SH-SY5Y (cell line): ENCODE results near the gene ANGPTL1.

ENCODE experiments used
- GATA2 ChIP-seq: IDR thresholded peaks from 2 replicates; pipeline ENCODE4 v1.6.1; 2011; ENCODE audit warnings: mild to moderate bottlenecking, low read depth, low read length
- GATA3 ChIP-seq: IDR thresholded peaks from 2 replicates; pipeline ENCODE4 v1.6.1; 2011; ENCODE audit warnings: low read depth, mild to moderate bottlenecking, low read length, moderate library complexity

ANGPTL1 gene

DNA sequence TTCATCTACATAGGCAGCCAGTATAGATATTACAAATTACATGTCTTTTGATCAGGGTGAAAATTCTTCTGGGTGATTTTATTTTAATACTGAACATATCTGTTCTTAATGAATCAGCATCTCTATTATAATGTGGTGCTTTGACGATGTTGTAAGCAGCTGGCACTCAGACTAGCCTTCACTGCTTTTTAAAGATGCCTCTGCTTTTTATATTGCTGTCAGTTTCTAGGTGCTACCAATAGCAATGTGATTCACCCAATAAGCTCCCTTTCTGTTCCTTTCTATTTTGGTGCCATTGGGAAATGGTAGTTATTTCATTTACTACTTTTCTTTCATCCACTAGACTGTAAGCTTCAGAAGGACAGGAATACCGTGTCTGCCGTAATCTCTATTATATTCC, 11.1 kb upstream of the ANGPTL1 start:
- TF ChIP-seq GATA2 (no peak), GATA3 (no peak)

DNA sequence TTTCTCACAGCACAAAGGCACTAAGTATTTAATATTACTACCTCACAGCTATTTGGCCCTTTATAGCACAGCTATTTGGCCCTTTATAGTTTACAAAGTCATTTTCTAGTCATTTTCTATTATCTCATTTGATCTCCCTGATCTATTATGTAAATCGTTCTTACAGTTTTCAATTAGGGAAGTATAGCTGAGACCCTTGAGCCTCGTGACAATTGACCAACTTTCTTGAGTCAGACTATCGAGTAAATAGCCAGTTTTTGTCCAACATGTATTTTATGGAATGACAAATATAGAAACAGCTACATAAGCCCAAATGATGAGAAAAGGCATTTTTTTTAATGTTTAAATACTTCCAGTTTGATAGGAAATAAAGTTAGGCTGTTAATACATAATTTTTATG, 7.0 kb upstream of the ANGPTL1 start:
- TF ChIP-seq GATA3, result no peak
- no peak for TF ChIP-seq GATA2

DNA sequence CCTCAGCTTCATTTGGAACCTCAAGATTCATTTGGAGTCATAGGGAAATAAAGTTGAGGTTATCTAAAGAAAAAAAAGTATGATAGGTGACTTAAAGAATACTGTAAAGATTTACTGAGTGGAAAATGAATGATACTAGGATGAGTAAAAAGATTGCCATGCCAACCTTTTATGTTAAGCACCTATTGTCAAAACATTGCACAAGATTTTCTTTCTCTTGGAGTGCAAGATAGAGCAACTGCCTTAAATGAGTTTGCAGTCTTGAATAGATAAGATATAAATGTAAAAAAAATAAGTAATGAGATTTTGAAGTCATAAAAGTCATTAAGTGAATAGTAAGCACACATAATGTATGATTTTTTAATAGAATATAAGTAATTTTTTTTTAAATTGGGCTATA, 5.1 kb upstream of the ANGPTL1 start:
- TF ChIP-seq GATA3 (no peak), GATA2 (no peak)

DNA sequence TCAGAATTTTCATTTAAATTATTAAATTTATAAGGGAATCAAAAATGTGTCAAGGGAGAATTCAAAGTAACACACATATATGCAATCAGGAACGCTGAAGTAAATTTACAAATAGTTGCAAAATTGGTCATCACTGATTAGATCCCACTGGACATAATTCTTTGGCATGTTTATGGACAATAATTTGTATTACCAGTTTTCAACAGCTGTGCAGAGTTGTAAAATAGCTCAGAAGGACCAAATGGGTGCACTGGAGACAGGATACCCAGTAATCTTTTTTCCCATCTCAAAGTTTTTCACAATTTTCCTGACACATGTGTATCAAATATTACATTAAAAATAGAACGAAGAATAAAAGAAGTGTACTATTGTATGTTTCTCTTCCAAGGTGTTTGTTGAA, 4.1 kb upstream of the ANGPTL1 start:
- no peak for TF ChIP-seq GATA2
- no peak for TF ChIP-seq GATA3

DNA sequence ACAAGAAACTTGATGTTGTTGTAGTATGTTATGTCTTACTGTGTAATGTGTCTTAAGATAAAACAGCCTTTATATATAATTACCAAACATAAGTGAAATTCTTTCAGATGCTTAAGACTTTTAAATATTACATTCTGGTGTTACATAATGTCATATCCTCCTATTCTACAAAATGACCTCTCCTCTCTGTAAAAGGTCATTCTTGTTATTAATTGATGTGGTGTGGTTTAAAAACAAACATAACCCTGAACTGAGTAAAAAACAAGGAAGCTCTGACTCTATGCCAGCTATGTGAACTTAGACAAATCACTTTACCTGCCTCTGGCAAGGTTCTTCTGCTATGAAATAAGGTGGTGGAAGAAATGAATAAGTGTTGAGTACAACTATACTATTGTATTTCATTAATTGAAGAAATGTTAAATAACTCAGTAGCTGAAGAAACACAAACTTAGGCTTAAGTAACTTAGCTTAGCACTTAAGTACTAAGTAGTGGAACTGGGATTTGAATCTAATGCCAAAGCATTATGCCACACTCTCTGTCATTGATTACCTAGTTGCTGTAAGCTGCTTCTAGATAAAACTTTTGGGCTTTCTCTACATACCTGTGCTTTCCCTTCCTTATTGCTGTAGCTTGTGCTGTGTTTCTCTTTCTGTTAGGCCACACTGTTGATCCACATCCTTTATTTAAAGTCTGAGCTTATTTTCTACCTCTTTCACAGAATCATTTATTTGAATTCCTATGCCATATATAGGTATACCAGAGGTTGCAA, 859 bp upstream of the ANGPTL1 start:
- TF ChIP-seq GATA3 (no peak), GATA2 (no peak)

DNA sequence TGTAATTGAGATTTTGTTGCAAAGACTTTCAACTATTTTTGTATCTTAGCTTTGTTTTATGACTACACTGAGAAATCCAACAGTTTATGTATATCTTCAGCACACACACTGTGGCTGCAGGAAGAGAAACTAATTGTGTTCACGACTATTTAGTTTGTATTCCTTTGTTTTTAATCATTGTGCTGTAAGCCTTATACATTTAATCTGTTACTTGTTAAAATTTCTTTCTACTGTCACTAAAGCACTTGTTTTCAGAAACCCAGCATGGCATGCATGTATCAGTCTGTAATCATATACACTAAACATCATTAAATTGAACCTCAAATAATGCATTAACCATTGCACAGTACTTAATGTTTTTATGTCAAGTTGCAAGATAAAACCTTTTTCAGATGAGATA, 656 bp downstream of the ANGPTL1 start:
- no peak for TF ChIP-seq GATA3

DNA sequence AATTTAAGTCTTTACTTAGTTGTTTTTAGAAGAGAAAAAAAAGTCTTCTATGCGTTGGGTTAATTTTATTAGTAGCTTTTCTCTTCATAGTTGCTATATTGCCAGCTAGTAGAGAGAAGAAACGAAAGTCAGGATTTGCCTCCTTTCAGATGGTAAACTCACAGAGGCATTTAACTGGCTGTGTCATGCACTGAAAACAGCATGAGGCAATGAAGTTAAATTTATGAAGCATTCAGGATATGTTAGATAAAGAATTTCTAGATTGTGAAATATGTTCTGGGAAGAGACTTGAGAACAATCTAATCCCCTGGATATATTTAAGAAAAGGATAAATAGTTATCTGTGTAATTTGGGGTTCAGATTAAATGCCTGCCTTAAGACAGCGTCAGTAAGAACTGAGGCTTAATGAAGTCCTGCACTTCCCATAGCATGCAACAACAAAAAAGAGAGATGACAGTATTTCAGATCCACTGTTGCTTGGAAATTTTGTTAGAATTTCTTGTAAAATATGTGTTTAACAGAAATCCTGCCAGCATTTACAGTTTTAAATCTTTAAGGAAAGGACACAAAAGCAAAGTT, 1.7 kb downstream of the ANGPTL1 start:
- no peak for TF ChIP-seq GATA3
- TF ChIP-seq GATA2, result no peak

DNA sequence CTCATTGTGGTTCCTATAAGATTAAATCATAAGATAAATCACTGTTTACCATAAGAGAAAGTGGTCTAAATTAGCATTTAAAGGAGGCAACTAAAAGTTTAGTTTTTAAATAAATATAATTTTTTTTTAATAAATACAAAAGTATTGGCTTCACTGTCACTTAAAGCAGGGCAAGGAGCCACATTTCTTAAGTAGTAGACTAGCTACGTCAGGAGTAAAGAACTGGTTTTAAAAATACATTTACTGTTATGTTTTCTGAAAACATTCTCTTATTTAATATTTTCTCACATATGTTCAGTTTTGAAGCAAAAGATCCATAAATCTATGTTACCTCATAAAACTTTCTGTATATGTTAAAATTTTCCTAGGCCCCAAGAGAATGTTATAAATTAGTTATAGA, 2.2 kb downstream of the ANGPTL1 start:
- TF ChIP-seq GATA2, result no peak
- TF ChIP-seq GATA3, result no peak

DNA sequence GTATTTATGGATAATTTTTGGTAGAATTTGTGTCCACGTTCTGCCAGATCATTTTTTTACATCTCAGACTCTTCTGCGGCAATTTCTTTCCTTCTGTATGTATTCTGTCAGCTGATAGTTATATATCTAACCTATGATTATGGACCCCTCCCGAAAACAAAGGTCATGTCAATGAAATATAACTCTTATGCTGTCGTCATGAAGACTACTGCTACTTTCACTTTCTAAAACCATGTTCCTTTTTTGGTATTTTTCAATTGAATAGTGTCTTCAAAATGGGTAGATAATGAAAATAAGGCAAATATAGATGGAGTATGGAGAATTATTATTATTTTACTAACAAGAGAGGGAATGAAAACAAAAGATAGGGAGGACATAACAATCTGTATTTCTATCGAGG, 3.2 kb downstream of the ANGPTL1 start:
- TF ChIP-seq GATA3 (no peak), GATA2 (no peak)

DNA sequence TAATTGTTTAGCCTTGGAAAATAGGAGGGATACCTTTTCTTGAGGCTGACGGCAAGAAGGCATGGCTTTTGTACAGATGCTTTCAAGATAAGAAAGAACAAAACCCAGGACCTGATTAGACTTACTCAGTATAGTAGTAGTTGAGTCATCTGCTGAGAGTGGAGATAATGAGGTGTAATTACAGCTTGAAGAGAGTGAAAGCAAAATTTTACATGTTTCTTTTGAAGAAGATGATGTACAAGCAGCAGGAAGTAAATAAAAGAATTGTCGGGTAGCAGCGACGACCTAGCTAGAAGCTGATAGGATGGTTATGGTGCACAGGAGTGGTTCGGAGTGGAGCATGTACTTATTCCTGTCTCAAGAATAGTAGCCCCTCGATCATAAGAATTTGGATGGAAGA, 6.6 kb downstream of the ANGPTL1 start:
- TF ChIP-seq GATA2, result no peak
- no peak for TF ChIP-seq GATA3

DNA sequence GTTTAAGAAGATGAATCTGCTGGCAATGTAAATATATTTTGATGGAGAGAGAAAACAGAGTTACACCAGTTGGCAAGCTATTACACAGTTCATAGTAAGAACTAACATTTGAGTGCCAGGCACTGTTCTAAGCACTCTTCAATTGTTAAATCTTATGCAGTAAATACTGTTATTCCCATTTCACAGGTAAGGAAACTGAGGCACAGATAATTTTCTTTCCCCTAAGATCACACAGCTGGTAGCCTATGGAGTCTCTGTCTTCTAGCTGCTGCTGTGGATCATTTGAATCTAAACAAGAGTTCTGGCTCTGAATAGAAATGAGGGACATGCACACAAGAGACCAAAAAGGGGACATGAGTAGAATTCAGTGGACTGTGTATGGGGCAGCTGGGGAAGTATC, 8.0 kb downstream of the ANGPTL1 start:
- no peak for TF ChIP-seq GATA3
- no peak for TF ChIP-seq GATA2

DNA sequence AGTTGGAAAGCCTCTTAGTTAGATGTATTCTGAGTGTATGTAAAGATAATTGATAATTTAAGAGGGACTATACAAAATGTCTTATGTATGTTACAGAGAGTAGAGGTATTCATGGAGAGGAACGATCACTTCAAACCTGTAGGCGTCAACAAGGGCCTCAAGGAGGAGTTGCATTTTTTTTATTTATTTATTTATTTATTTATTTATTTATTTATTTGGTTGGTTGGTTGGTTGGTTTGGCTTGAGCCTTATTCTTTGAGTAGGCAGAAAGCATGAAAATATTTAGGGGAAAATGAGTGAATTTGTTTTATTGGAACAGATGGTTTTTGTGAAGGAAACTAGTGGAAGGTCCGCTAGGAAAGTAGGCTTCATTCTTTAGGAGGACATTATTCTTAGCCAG, 8.5 kb downstream of the ANGPTL1 start:
- TF ChIP-seq GATA3 (no peak), GATA2 (no peak)

DNA sequence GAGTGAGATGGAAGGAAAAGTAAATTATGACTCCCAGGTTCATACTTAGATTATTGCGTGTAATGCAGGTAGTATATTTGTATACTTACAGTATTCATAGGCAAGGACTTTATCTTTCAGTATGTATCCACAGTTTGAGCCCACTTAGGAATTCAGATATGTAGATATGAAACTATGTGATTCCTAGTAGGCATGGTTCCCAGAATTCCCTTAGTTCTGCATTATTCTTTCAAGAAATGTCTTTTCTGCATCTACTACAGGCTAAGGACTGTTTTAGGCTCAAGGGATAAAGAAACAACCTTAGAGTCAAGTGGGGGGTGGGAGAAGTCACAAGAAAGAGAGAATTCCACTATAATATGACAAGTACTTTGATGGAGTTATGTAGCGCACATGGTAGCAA, 13.8 kb downstream of the ANGPTL1 start:
- TF ChIP-seq GATA2 (no peak), GATA3 (no peak)

DNA sequence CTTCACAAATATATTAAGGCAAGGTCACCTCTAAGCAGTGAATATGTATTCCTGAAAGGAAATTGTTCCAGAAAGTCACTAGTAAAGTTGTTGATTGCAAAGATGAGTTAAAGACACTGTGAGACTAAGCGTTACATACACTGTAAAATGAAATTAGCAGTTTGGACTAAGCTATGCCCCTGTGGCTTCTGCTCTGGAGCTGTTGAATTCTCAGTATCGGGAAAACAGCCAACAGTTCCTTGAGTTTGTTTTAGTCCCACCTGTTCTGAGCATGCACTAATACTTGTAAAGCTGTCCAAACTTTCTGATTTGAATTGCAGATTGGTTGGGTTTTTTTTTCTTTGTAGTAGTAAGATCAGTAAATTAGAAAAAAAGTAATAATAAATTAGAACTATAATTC, 21.0 kb downstream of the ANGPTL1 start:
- no peak for TF ChIP-seq GATA2
- no peak for TF ChIP-seq GATA3

DNA sequence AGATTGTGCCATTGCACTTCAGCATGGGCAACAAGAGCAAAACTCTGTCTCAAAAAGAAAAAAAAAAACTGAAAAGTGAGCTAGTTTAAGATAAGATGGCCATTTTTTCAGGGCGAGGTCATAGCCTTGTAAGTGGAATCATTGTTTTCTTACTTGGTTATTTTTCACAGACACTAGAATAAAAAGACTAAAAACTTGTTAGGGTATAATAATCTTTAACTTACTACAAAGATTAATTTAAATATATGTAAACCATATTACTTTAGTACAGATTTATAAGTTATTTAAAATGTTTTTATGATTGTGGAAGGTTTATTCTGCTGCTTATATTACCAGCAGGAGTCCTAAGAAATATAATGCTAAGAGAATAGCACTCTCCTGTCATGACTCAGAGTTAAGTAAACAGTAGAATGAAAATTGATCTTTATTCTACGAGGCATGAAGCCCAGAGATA, 23.5 kb downstream of the ANGPTL1 start:
- TF ChIP-seq GATA3 (no peak), GATA2 (no peak)

DNA sequence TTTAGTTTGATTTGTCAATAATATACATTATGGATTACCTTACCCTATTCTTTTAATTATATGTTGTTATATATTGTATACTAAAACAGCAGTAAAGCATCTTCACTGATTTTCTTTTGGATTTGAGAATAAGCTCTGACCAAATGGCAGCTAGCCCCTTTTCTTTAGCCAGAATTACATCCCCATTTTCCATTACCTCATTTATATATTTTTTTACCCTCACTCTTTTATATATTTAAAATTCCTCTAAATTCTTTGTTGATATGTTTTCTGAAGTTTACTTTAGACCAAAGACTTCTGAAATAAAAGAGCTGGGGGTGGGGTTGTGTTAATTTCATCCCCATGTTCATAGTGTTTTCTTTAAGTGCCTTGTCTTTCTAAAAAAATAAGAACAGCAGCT, 24.6 kb downstream of the ANGPTL1 start:
- TF ChIP-seq GATA3 (no peak), GATA2 (no peak)

DNA sequence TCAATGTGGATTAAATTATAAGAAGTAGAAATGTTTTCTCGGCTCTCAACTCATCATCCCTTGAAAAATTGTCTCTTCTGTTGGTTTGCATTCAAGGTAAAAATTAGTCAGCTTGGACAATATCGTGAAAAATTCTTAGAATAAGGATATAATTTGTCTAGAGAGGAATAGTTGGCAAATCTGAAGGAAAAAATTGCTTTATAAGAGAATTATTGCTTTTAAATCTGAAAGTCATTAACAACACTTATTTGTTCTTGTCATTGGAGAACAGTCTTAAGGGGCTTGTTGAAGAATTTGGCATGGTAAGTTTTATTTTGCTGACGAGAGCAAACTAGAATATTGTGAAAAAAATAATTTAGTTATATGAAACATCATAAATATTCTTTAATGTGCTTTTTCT, 26.4 kb downstream of the ANGPTL1 start:
- TF ChIP-seq GATA3 (no peak), GATA2 (no peak)
